Nephron (organoid): ENCODE measurements around the gene IL5RA.

Source experiments
- H3K27ac Mint-ChIP-seq, 3 experiments: 2 replicates each; pipeline ENCODE4 v1.8.0; 2020; ENCODE audit warnings: mixed read lengths in 3 of 3, mild to moderate bottlenecking in 2 of 3, moderate library complexity in 1 of 3
- H3K27me3 Mint-ChIP-seq: 2 replicates; pipeline ENCODE4 v1.8.0; 2021; ENCODE audit warnings: low read depth, mild to moderate bottlenecking, moderate library complexity, mixed read lengths
- H3K36me3 Mint-ChIP-seq: 2 replicates; pipeline ENCODE4 v1.8.0; 2020; ENCODE audit warnings: low read depth, mixed read lengths
- H3K4me1 Mint-ChIP-seq: 2 replicates; pipeline ENCODE4 v1.8.0; 2020; ENCODE audit warnings: mixed read lengths
- H3K4me3 Mint-ChIP-seq, 3 experiments: 2 replicates each; pipeline ENCODE4 v1.8.0; 2020; ENCODE audit warnings: mild to moderate bottlenecking in 3 of 3, mixed read lengths in 3 of 3, moderate library complexity in 2 of 3
- H3K9me3 Mint-ChIP-seq: 2 replicates; pipeline ENCODE4 v1.8.0; 2020; ENCODE audit warnings: mixed read lengths
- CTCF ChIP-seq, 3 experiments: fragments of 200-600 bp; sonication (generic); IDR thresholded peaks; one replicate each; pipeline ENCODE4 v1.5.0; 2021; ENCODE audit warnings: antibody characterized with exemption in 3 of 3; ENCODE audit not compliant: unreplicated experiment in 3 of 3

Gene IL5RA

DNA sequence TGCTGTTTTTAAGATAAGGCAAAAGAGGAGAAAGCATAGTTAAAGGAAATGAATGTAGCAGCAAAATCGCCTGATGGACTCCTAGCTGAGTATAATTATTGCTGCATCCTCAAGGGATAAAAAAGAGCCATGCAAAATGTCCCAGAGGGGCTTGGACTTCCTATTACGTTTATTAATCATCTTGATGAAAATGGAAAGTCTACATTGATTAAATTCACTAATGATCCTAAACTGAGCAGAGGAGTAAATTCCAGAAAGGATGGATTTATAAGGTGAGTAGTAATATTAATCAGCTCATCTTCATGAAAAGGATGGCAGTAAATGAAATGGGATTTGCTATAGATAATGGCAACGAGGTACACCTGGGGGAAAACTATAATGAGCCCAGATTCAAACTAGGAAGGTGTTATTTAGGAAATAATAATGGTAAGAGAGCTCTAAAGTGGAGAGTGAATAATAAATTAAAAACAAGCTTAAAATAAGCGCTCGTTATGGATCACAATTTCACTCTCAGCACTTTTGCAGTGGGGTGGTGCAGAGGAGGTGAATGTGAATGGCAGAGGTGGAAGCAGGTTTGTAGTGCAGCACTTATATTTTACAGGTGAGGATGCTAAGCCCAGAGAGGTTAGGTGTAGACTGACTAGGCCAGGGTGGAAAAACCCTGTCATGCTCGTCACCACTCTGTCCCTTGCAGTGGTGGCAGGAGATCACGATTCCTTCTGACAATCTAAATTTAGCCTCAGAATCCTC lies 22.3 kb downstream of the IL5RA start:
- Mint-ChIP-seq H3K27ac (no peak overlapping the region), H3K36me3 (no peaks in the 10 kb centered on the region), H3K4me1 (no peaks in the 10 kb centered on the region), H3K4me3 (no peak overlapping the region), H3K9me3 (no peaks in the 10 kb centered on the region), H3K27me3 (peaks cover 3% of the 10 kb centered on the region)
- TF ChIP-seq CTCF (IDR thresholded peaks at IDR 0.05; ENCODE audit: unreplicated experiment in 3 of 3), result no peak

DNA sequence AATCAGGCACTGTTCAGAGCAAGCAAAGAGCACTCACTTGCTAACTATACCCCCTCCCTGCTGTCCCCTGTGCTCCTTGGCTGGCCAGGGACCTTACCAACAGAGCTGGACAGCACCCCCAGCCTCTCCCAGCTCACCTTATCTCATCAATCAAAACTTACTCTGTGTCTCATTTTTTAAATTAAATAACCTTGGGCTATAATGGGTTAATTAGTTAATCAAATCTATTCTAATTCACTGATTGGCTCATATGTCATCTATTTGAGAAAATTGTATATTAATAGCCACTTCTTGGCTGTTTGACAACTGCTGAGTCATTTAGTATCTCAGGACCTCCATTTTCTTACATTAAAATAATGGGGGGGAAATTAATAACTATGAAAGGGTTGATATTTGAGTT lies 22.9 kb downstream of the IL5RA start:
- Mint-ChIP-seq H3K4me3 (no peak overlapping the region), H3K36me3 (no peaks in the 10 kb centered on the region), H3K9me3 (no peaks in the 10 kb centered on the region), H3K4me1 (no peaks in the 10 kb centered on the region), H3K27ac (no peak overlapping the region), H3K27me3 (peaks cover 4% of the 10 kb centered on the region)
- TF ChIP-seq CTCF (IDR thresholded peaks at IDR 0.05; ENCODE audit: unreplicated experiment in 3 of 3), result no peak

GRCh38 chr3:3086239-3086638 lies 23.9 kb downstream of the IL5RA start:
- TF ChIP-seq CTCF (IDR thresholded peaks at IDR 0.05; ENCODE audit: unreplicated experiment in 3 of 3), result no peak

DNA sequence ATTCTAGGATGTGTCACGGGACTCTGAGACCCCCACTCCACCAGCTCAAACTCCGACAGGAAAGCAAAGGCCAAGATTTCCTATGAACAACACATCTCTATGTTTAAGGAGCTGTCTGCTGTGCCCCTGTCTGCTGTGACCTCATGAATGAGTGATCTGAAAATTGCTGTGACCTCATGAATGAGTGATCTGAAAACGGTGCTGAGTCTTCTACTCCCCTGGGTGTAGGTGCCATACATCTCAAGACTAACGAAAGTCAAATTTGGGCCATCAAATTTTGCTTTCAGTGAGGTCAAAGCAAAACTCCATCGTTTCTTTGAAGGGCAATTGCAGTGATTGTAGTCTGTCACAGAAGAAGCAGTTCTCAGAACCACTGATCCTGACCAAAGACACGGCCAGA lies 24.4 kb downstream of the IL5RA start:
- H3K4me1 Mint-ChIP-seq, result no peaks in the 10 kb centered on the region
- no peak for TF ChIP-seq CTCF (IDR thresholded peaks at IDR 0.05; ENCODE audit: unreplicated experiment in 3 of 3)

More at GRCh38 chr3:3086239-3086638, 23.9 kb downstream of the IL5RA start:
- no peaks in the 10 kb centered on the region for H3K4me1 Mint-ChIP-seq
- no peaks in the 10 kb centered on the region for H3K36me3 Mint-ChIP-seq
- H3K4me3 Mint-ChIP-seq, result no peak overlapping the region
- H3K27me3 Mint-ChIP-seq, result peaks cover 4% of the 10 kb centered on the region
- no peaks in the 10 kb centered on the region for H3K9me3 Mint-ChIP-seq
- H3K27ac Mint-ChIP-seq, result no peak overlapping the region

DNA sequence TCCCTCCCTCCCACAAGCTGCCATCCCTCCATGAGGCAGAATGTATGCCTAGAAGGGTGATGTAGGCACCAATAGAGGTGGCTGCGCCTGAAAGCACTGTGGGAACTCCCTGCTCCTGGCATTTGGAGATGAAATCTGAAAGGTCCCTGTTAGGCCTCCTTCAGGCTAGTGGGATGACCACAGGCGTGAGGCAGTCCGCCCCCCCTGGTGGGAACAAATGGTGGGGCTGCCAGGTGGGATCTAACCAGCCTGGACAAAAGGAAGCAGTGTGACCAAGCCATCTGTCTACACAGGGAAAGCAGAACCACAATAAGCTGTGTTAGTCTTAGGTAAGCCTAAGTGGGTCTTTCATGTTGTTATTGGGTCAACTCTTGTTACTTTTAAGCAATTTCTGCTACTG lies 25.3 kb downstream of the IL5RA start:
- Mint-ChIP-seq H3K4me1 (no peaks in the 10 kb centered on the region), H3K27me3 (peaks cover 4% of the 10 kb centered on the region), H3K36me3 (no peaks in the 10 kb centered on the region), H3K9me3 (no peaks in the 10 kb centered on the region), H3K4me3 (no peak overlapping the region), H3K27ac (no peak overlapping the region)
- no peak for TF ChIP-seq CTCF (IDR thresholded peaks at IDR 0.05; ENCODE audit: unreplicated experiment in 3 of 3)

More for the DNA sequence above, 24.4 kb downstream of the IL5RA start:
- Mint-ChIP-seq H3K4me3 (no peak overlapping the region), H3K9me3 (no peaks in the 10 kb centered on the region), H3K27me3 (peaks cover 4% of the 10 kb centered on the region), H3K36me3 (no peaks in the 10 kb centered on the region), H3K27ac (no peak overlapping the region)
